Measurements from ENCODE around the gene ITCH.
"Not testable (repeated sequence)": the region's sequence is repeated elsewhere in the genome, so short reads cannot be mapped to it uniquely, and the experiment has no call there.

The ITCH gene

GRCh38 chr20:34491226-34491931 lies 128.3 kb downstream of the ITCH start:
- H3K4me3 ChIP-seq (replicated peaks; ENCODE audit: low read depth, low read length): no peak overlapping the region
- DNase-seq (ENCODE audit: extremely low read depth, low read depth): no peak
- TF ChIP-seq, protein P1, sequence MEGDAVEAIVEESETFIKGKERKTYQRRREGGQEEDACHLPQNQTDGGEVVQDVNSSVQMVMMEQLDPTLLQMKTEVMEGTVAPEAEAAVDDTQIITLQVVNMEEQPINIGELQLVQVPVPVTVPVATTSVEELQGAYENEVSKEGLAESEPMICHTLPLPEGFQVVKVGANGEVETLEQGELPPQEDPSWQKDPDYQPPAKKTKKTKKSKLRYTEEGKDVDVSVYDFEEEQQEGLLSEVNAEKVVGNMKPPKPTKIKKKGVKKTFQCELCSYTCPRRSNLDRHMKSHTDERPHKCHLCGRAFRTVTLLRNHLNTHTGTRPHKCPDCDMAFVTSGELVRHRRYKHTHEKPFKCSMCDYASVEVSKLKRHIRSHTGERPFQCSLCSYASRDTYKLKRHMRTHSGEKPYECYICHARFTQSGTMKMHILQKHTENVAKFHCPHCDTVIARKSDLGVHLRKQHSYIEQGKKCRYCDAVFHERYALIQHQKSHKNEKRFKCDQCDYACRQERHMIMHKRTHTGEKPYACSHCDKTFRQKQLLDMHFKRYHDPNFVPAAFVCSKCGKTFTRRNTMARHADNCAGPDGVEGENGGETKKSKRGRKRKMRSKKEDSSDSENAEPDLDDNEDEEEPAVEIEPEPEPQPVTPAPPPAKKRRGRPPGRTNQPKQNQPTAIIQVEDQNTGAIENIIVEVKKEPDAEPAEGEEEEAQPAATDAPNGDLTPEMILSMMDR (IDR thresholded peaks at IDR 0.05; ENCODE audit: low read depth, low read length, missing control alignments): no peak

DNA sequence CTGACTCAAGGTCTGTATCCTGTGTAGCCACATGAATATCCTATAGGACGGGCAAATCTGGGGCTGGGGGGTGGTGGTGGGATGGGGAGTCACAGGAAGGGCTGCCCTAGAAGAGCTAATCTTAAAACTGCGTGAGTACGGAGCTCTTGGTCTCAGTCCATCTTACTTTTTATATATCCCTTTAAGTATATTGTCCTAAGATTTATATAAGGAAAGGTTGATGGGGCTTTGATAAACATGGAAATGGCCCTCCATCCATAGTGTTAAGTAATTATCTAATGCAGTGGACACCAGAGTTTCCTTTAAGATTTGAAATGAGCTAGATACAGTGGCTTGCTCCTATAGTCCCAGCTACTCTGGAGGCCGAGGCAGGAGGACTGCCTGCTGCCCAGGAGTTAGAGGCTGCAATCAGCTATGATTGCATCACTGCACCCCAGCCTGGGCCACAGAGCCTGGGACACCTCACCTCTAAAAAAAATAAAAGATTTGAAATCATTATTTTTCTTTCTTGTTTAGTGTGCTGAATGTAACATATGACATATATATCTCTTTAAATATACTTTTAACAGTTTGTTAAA lies 128.9 kb downstream of the ITCH start:
- TF ChIP-seq, protein P1 (IDR thresholded peaks at IDR 0.05; ENCODE audit: low read depth, low read length, missing control alignments): no peak
- no peak overlapping the region for H3K4me3 ChIP-seq (replicated peaks; ENCODE audit: low read depth, low read length)
- DNase-seq (ENCODE audit: extremely low read depth, low read depth): no peak

GRCh38 chr20:34493646-34494045 lies 130.6 kb downstream of the ITCH start:
- DNase-seq (ENCODE audit: extremely low read depth, low read depth): no peak
- no peak overlapping the region for H3K4me3 ChIP-seq (replicated peaks; ENCODE audit: low read depth, low read length)
- TF ChIP-seq, protein P1 (IDR thresholded peaks at IDR 0.05; ENCODE audit: low read depth, low read length, missing control alignments): no peak

- TF ChIP-seq, protein P1 (IDR thresholded peaks at IDR 0.05; ENCODE audit: low read depth, low read length, missing control alignments): no peak
- no peak for DNase-seq (ENCODE audit: extremely low read depth, low read depth)
- no peak overlapping the region for H3K4me3 ChIP-seq (replicated peaks; ENCODE audit: low read depth, low read length)
Observed at GRCh38 chr20:34495307-34495706, 132.2 kb downstream of the ITCH start.

DNA sequence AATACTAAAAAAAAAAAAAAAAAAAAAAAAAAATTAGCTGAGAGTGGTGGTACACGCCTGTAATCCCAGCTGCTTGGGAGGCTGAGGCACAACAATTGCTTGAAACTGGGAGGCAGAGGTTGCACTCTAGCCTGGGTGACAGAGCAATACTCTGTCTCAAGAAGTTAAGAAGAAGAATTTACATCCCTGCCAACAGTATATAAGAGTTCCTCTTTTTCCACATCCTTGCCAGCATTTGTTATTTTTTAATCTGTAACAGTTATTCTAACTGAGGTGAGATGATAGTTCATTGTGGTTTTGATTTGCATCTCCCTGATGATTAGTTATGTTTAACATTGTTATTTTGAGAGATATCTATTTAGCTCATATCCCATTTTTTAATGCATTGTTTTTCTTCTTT lies 132.8 kb downstream of the ITCH start:
- DNase-seq (ENCODE audit: extremely low read depth, low read depth): no peak
- TF ChIP-seq, protein P1 (IDR thresholded peaks at IDR 0.05; ENCODE audit: low read depth, low read length, missing control alignments): no peak
- H3K4me3 ChIP-seq (replicated peaks; ENCODE audit: low read depth, low read length): no peak overlapping the region

DNA sequence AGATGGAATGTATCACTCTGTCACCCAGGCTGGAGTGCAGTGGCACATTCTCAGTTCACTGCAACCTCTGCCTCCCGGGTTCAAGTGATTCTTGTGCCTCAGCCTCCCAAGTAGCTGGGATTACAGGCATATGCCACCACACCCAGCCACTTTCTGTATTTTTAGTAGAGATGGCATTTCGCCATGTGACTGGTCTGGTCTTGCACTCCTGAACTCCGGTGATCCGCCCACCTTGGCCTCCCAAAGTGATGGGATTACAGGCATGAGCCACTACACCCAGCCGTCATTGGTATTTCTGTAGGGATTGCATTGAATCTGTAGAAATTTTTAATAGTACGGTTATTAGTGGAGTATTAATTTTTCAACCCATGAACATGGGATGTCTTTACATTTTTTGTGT lies 134.5 kb downstream of the ITCH start:
- H3K4me3 ChIP-seq (replicated peaks; ENCODE audit: low read depth, low read length); DNase-seq (ENCODE audit: extremely low read depth, low read depth): not testable (repeated sequence)

DNA sequence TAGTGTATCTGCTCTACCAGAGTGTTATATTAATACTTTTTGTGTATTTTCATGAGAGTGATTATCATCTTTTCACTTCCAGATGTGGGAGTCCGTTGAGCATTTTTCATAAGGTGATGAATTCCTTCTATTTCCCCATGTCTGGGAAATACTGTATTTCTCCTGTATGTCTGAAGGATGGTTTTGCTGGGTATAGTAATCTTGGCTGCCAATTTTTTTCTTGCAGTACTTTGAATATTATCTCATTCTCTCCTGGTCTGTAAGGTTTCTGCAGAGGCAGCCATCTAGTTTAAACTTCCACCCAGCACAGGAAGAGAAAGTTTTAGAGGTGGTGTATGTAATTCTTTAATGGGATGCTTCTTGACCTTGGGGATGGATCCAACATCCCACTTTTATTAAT lies 137.8 kb downstream of the ITCH start:
- no peak for DNase-seq (ENCODE audit: extremely low read depth, low read depth)
- TF ChIP-seq, protein P1 (IDR thresholded peaks at IDR 0.05; ENCODE audit: low read depth, low read length, missing control alignments): no peak
- H3K4me3 ChIP-seq (replicated peaks; ENCODE audit: low read depth, low read length): no peak overlapping the region

Measured in HFF-Myc (cell line).